Lung (tissue), 12 donors: ENCODE data around the gene FAM53A. TPM values are rescaled to one million over a fixed set of nuclear protein-coding genes. Genes with fewer than 3 reads are reported as not detected.

Experiments used
- ATAC-seq: fragments of 200-7000 bp; cut with Tn5 transposase; one replicate; pipeline ENCODE4 v1.9.1; 2020; ENCODE audit warnings: moderate number of reproducible peaks; ENCODE audit not compliant: insufficient read depth, low FRiP score
- DNase-seq, 3 donors: peaks; one replicate each; pipeline ENCODE4 v3.0.0-alpha.2; 2013 to 2017
- H3K27ac ChIP-seq, 2 donors: one replicate each; pipeline ENCODE4 v1.5.1; 2013; ENCODE audit warnings: mild to moderate bottlenecking in 2 of 2, moderate library complexity in 2 of 2, control low read depth in 1 of 2, inconsistent platforms in 1 of 2, low read depth in 1 of 2, low read length in 1 of 2
- H3K27me3 ChIP-seq, 3 donors: one replicate each; pipeline ENCODE4 v1.5.1; 2013; ENCODE audit warnings: low read length in 2 of 3; ENCODE audit not compliant: control insufficient read depth in 3 of 3, insufficient read depth in 3 of 3
- H3K36me3 ChIP-seq, 4 donors: one replicate each; pipeline ENCODE4 v1.5.1; 2013; ENCODE audit warnings: low read length in 4 of 4, mild to moderate bottlenecking in 1 of 4, moderate library complexity in 1 of 4; ENCODE audit not compliant: control insufficient read depth in 4 of 4, insufficient read depth in 4 of 4
- H3K4me1 ChIP-seq, 5 donors: one replicate each; pipeline ENCODE4 v1.5.1; 2013; ENCODE audit warnings: low read length in 5 of 5, mild to moderate bottlenecking in 2 of 5, moderate library complexity in 1 of 5; ENCODE audit not compliant: control insufficient read depth in 5 of 5, insufficient read depth in 5 of 5
- H3K4me3 ChIP-seq: one replicate; pipeline ENCODE4 v1.5.1; 2013; ENCODE audit warnings: mild to moderate bottlenecking, control low read depth, moderate library complexity
- H3K9ac ChIP-seq, 2 donors: one replicate each; pipeline ENCODE4 v1.5.1; 2013; ENCODE audit warnings: low read length in 2 of 2, control low read depth in 1 of 2; ENCODE audit not compliant: insufficient read depth in 1 of 2
- H3K9me3 ChIP-seq, 4 donors: one replicate each; pipeline ENCODE4 v1.5.1; 2013; ENCODE audit warnings: low read length in 3 of 4, mild to moderate bottlenecking in 1 of 4, moderate library complexity in 1 of 4; ENCODE audit not compliant: control insufficient read depth in 4 of 4, insufficient read depth in 3 of 4
- WGBS, 2 donors: extraction: QIAGEN DNeasy Blood & Tissue Kit; methylation state at CpG; one replicate each; pipeline ENCODE4 v1.1.7; 2013; 5-methylcytosine and 5-hydroxymethylcytosine counted together
- polyA plus RNA-seq, 2 donors: library from polyadenylated mRNA; stranded (reverse); fragments of 200-250 nt; gene quantifications; one replicate each; pipeline ENCODE4 v1.2.1, GENCODE V29; 2013
- total RNA-seq, 2 donors: library from RNA; depleted of rRNA in 1 of 2; stranded (reverse); fragments of >200 nt in 1 of 2; gene quantifications; one replicate each; pipeline ENCODE4 v1.2.1, GENCODE V29; 2014 to 2021
- TF ChIP-seq, protein P1 (sequence below): IDR thresholded peaks from 2 replicates; pipeline ENCODE4 v1.5.1; 2012; ENCODE audit warnings: mild to moderate bottlenecking; ENCODE audit errors: control extremely low read depth, extremely low read depth
- donor health status: control.
- donor health status: control.
- donor health status: Bipolar disorder and iron deficiency.
- donor health status: healthy.
- donor health status: DM: yes; HTN: yes; CAD: no.

Gene FAM53A
- total and polyA plus RNA-seq, 4 donors = 1.4 to 2.8 (median 2.2) TPM

- TF ChIP-seq, protein P1, sequence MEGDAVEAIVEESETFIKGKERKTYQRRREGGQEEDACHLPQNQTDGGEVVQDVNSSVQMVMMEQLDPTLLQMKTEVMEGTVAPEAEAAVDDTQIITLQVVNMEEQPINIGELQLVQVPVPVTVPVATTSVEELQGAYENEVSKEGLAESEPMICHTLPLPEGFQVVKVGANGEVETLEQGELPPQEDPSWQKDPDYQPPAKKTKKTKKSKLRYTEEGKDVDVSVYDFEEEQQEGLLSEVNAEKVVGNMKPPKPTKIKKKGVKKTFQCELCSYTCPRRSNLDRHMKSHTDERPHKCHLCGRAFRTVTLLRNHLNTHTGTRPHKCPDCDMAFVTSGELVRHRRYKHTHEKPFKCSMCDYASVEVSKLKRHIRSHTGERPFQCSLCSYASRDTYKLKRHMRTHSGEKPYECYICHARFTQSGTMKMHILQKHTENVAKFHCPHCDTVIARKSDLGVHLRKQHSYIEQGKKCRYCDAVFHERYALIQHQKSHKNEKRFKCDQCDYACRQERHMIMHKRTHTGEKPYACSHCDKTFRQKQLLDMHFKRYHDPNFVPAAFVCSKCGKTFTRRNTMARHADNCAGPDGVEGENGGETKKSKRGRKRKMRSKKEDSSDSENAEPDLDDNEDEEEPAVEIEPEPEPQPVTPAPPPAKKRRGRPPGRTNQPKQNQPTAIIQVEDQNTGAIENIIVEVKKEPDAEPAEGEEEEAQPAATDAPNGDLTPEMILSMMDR = no peak
- peaks cover 0 to 3% (median 0%) of the 10 kb centered on the region in 4 donors for H3K9me3 ChIP-seq
- no peaks in the 10 kb centered on the region for H3K4me1 ChIP-seq
- 98 to 99% methylated on average over 13 of the region's 13 CpGs for WGBS, 2 donors
- H3K4me3 ChIP-seq = no peak overlapping the region
- ATAC-seq (no peak), DNase-seq (no peak)
- no peak overlapping the region for H3K9ac ChIP-seq
- H3K27ac ChIP-seq = no peak overlapping the region
- H3K36me3 ChIP-seq = peaks cover 0 to 9% (median 0%) of the 10 kb centered on the region in 4 donors
- H3K27me3 ChIP-seq = no peaks in the 10 kb centered on the region
Observed at GRCh38 chr4:1652088-1652487, 32.0 kb downstream of the FAM53A start.

DNA sequence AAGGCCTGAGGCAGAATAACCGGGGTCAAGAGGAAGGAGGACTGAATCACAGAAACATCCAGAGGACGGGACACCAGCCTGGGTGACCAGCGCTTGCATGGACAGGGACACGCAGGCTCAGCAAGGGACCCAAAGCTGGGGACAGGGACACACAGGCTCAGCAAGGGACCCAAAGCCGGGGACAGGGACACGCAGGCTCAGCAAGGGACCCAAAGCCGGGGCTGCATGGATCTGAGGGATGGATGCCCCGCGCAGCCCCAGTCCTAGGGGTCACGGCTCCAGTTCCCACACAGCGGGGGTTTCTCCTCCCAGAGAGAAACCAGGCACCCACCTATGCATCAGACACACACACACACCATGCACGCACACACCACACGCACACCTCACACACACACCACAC, 32.5 kb downstream of the FAM53A start:
- ATAC-seq = no peak
- H3K4me3 ChIP-seq = no peak overlapping the region
- peaks cover 0 to 3% (median 0%) of the 10 kb centered on the region in 4 donors for H3K9me3 ChIP-seq
- H3K27me3 ChIP-seq = no peaks in the 10 kb centered on the region
- WGBS, 2 donors = 98% methylated on average over 13 of the region's 13 CpGs
- DNase-seq = no peak
- no peaks in the 10 kb centered on the region for H3K4me1 ChIP-seq
- peaks cover 0 to 6% (median 0%) of the 10 kb centered on the region in 4 donors for H3K36me3 ChIP-seq
- no peak overlapping the region for H3K27ac ChIP-seq
- TF ChIP-seq, protein P1 = no peak
- H3K9ac ChIP-seq = no peak overlapping the region

GRCh38 chr4:1648962-1649361, 35.2 kb downstream of the FAM53A start:
- DNase-seq = no peak
- WGBS, 2 donors = 78 to 90% methylated on average over 3 of the region's 3 CpGs
- no peaks in the 10 kb centered on the region for H3K27me3 ChIP-seq
- H3K9me3 ChIP-seq = peaks cover 0 to 3% (median 0%) of the 10 kb centered on the region in 4 donors
- TF ChIP-seq, protein P1 = no peak
- no peak for ATAC-seq
- H3K4me3 ChIP-seq = no peak overlapping the region
- H3K27ac ChIP-seq = no peak overlapping the region
- peaks cover 0 to 12% (median 0%) of the 10 kb centered on the region in 5 donors for H3K4me1 ChIP-seq
- H3K9ac ChIP-seq = no peak overlapping the region
- H3K36me3 ChIP-seq = no peaks in the 10 kb centered on the region

DNA sequence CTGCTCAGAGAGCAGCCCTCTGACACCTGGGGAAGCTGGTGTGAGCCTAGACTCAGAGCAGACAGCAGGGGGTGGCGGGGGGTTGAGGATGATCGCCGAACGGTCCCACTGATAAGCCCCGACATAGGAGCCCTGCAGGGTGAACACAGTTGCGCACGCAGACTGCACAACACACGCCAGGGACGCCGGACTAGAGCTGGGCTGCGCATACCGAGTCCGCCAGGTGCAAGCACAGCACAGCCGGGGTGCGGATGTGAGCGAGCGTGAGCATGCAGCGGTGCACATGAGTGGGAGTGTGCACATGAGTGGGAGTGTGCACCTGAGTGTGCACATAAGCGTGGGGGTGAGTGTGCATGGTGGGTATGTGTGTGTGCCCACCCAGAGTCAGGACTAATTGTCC, 36.7 kb downstream of the FAM53A start:
- no peak overlapping the region for H3K9ac ChIP-seq
- H3K27ac ChIP-seq = no peak overlapping the region
- H3K27me3 ChIP-seq = no peaks in the 10 kb centered on the region
- ATAC-seq (no peak), DNase-seq (no peak)
- TF ChIP-seq, protein P1 = no peak
- no peaks in the 10 kb centered on the region for H3K36me3 ChIP-seq
- no peak overlapping the region for H3K4me3 ChIP-seq
- no peaks in the 10 kb centered on the region for H3K9me3 ChIP-seq
- 88 to 91% methylated on average over 19 of the region's 19 CpGs for WGBS, 2 donors
- H3K4me1 ChIP-seq = peaks cover 0 to 12% (median 0%) of the 10 kb centered on the region in 5 donors
